ENCODE results near the gene PDK2.

DNA sequence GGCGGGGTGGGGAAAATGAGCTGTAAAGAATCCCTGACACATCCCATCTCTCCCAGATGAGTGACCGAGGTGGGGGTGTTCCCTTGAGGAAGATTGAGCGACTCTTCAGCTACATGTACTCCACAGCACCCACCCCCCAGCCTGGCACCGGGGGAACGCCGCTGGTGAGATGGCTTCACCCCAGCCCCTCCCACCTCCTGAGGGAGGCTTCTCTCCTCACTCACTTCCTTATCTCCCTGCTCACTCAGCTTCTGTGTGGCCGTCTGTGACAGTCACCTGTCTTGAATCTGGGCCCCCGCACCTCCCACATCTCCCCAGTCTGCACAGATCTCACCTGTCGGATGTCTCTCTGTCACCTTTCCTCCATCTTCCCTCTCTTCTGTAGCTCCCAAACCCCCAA lies 13.4 kb downstream of the PDK2 start:
- TF ChIP-seq, protein P1, sequence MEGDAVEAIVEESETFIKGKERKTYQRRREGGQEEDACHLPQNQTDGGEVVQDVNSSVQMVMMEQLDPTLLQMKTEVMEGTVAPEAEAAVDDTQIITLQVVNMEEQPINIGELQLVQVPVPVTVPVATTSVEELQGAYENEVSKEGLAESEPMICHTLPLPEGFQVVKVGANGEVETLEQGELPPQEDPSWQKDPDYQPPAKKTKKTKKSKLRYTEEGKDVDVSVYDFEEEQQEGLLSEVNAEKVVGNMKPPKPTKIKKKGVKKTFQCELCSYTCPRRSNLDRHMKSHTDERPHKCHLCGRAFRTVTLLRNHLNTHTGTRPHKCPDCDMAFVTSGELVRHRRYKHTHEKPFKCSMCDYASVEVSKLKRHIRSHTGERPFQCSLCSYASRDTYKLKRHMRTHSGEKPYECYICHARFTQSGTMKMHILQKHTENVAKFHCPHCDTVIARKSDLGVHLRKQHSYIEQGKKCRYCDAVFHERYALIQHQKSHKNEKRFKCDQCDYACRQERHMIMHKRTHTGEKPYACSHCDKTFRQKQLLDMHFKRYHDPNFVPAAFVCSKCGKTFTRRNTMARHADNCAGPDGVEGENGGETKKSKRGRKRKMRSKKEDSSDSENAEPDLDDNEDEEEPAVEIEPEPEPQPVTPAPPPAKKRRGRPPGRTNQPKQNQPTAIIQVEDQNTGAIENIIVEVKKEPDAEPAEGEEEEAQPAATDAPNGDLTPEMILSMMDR (IDR thresholded peaks at IDR 0.05): no peak
- TF ChIP-seq EZH2phosphoT487 (IDR thresholded peaks at IDR 0.05) (no peak), EZH2 (IDR thresholded peaks at IDR 0.05) (no peak)

All from neural progenitor cell (in vitro differentiated cells).